GM23338 (cell line): ENCODE data around the gene EN2.

ENCODE experiments used
- CREB1 ChIP-seq: fragments of 250-450 bp; sonication (Bioruptor Pico); IDR thresholded peaks from 2 replicates; pipeline ENCODE4 v1.5.0; 2020; ENCODE audit warnings: low read depth, mild to moderate bottlenecking, moderate library complexity
- CTCF ChIP-seq, 2 experiments: fragments of 200-600 bp in 1 of 2; sonication (generic) in 1 of 2; conservative IDR thresholded peaks; 2 replicates each; pipeline versions ENCODE4 v1.5.1 to v1.6.1; 2016 to 2017; ENCODE audit warnings: antibody characterized with exemption in 2 of 2, low read depth in 2 of 2, mild to moderate bottlenecking in 2 of 2, moderate library complexity in 1 of 2
- ETS1 ChIP-seq: IDR thresholded peaks from 2 replicates; pipeline ENCODE4 v1.6.1; 2016; ENCODE audit warnings: antibody characterized with exemption
- EZH2 ChIP-seq: fragments of 200-600 bp; sonication (generic); IDR thresholded peaks from one replicate; pipeline ENCODE4 v1.8.0; 2017; ENCODE audit warnings: antibody characterized with exemption, mild to moderate bottlenecking, low read depth; ENCODE audit not compliant: unreplicated experiment
- EZH2phosphoT487 ChIP-seq: fragments of 200-600 bp; sonication (generic); IDR thresholded peaks from one replicate; pipeline ENCODE4 v1.8.1; 2018; ENCODE audit warnings: antibody characterized with exemption; ENCODE audit not compliant: unreplicated experiment
- JUNB ChIP-seq: IDR thresholded peaks from one replicate; pipeline ENCODE4 v1.6.1; 2016; ENCODE audit warnings: antibody characterized with exemption; ENCODE audit not compliant: unreplicated experiment
- NANOG ChIP-seq: IDR thresholded peaks from 2 replicates; pipeline ENCODE4 v1.6.1; 2016; ENCODE audit warnings: antibody characterized with exemption, borderline replicate concordance
- POLR2AphosphoS5 ChIP-seq: IDR thresholded peaks from 2 replicates; pipeline ENCODE4 v1.6.1; 2016; ENCODE audit warnings: antibody characterized with exemption, low read depth
- STAT1 ChIP-seq: IDR thresholded peaks from one replicate; pipeline ENCODE4 v1.6.1; 2016; ENCODE audit warnings: antibody characterized with exemption; ENCODE audit not compliant: unreplicated experiment
- ZNF114 ChIP-seq: fragments of 250-450 bp; sonication (Bioruptor Pico); IDR thresholded peaks from 2 replicates; pipeline ENCODE4 v1.5.0; 2020; ENCODE audit warnings: mild to moderate bottlenecking, moderate library complexity
- TF ChIP-seq, protein P1 (sequence below): IDR thresholded peaks from one replicate; pipeline ENCODE4 v1.6.1; 2018; ENCODE audit warnings: antibody characterized with exemption; ENCODE audit not compliant: unreplicated experiment

DNA sequence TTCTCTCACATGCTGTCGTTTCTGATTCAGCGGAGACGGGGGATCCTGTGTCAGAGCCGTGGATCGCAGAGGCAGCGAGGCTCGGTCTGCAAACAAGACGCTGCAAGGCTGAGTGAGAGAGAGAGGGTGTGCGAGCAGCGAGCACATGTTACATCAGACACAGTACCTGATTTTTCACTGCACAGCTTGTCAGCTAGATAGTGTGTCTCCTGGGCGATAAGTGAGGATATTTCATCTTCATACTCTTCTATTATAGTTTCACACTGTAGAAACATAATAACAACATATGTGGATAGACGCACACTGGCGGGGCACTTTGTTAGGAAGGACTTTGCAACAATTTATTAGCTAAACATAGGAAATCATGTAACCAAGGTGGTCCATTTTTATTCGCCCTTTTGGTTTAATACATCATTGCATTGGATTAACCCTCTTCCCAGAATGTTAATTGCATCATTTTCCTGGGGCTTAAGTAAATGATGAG lies 49.0 kb downstream of the EN2 start:
- TF ChIP-seq CREB1 (no peak), NANOG (no peak), CTCF (conservative IDR thresholded peaks at IDR 0.05; ENCODE audit: low read depth in 2 of 2) (no peak), STAT1 (no peak), POLR2AphosphoS5 (no peak), JUNB (no peak), EZH2 (peak; percentile 4), EZH2phosphoT487 (no peak), ZNF114 (CRISPR knock-in tag) (no peak), ETS1 (no peak)
- TF ChIP-seq, protein P1, sequence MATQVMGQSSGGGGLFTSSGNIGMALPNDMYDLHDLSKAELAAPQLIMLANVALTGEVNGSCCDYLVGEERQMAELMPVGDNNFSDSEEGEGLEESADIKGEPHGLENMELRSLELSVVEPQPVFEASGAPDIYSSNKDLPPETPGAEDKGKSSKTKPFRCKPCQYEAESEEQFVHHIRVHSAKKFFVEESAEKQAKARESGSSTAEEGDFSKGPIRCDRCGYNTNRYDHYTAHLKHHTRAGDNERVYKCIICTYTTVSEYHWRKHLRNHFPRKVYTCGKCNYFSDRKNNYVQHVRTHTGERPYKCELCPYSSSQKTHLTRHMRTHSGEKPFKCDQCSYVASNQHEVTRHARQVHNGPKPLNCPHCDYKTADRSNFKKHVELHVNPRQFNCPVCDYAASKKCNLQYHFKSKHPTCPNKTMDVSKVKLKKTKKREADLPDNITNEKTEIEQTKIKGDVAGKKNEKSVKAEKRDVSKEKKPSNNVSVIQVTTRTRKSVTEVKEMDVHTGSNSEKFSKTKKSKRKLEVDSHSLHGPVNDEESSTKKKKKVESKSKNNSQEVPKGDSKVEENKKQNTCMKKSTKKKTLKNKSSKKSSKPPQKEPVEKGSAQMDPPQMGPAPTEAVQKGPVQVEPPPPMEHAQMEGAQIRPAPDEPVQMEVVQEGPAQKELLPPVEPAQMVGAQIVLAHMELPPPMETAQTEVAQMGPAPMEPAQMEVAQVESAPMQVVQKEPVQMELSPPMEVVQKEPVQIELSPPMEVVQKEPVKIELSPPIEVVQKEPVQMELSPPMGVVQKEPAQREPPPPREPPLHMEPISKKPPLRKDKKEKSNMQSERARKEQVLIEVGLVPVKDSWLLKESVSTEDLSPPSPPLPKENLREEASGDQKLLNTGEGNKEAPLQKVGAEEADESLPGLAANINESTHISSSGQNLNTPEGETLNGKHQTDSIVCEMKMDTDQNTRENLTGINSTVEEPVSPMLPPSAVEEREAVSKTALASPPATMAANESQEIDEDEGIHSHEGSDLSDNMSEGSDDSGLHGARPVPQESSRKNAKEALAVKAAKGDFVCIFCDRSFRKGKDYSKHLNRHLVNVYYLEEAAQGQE: no peak
